Effector memory CD8-positive, alpha-beta T cell (primary cell): ENCODE data around the gene KLF11.
"Not testable (repeated sequence)": the region's sequence is repeated elsewhere in the genome, so short reads cannot be mapped to it uniquely, and the experiment has no call there.

Experiments used
- ATAC-seq: fragments of 150-1000 bp; cut with Tn5 transposase; replicated peaks from 2 replicates; pipeline ENCODE4 v1.10.0; 2021; ENCODE audit warnings: mild to moderate bottlenecking, moderate library complexity
- DNase-seq, 3 experiments: peaks; one replicate each; pipeline ENCODE4 v3.0.0; 2021
- H3K27ac Mint-ChIP-seq, 2 donors: one replicate each; pipeline ENCODE4 v1.8.0; 2022; ENCODE audit warnings: mild to moderate bottlenecking in 2 of 2, mixed read lengths in 2 of 2, moderate library complexity in 2 of 2
- H3K27me3 Mint-ChIP-seq, 2 donors: one replicate each; pipeline ENCODE4 v1.8.0; 2022; ENCODE audit warnings: mixed read lengths in 2 of 2
- H3K36me3 Mint-ChIP-seq: one replicate; pipeline ENCODE4 v1.8.0; 2022; ENCODE audit warnings: mild to moderate bottlenecking, moderate library complexity, mixed read lengths; ENCODE audit not compliant: insufficient read depth
- H3K4me1 Mint-ChIP-seq, 2 donors: one replicate each; pipeline ENCODE4 v1.8.0; 2022; ENCODE audit warnings: low read depth in 2 of 2, mixed read lengths in 2 of 2
- H3K4me3 Mint-ChIP-seq, 2 donors: one replicate each; pipeline ENCODE4 v1.8.0; 2022; ENCODE audit warnings: mild to moderate bottlenecking in 2 of 2, mixed read lengths in 2 of 2, moderate library complexity in 2 of 2
- H3K9me3 Mint-ChIP-seq, 2 donors: one replicate each; pipeline ENCODE4 v1.8.0; 2022; ENCODE audit warnings: mixed read lengths in 2 of 2

Gene KLF11

GRCh38 chr2:10012963-10013461, 30.3 kb upstream of the KLF11 start:
- Mint-ChIP-seq H3K4me3 (no peak overlapping the region), H3K36me3 (no peaks in the 10 kb centered on the region), H3K4me1 (no peaks in the 10 kb centered on the region), H3K27ac (no peak overlapping the region), H3K9me3 (no peaks in the 10 kb centered on the region), H3K27me3 (peaks cover 7 to 16% of the 10 kb centered on the region in 2 donors)
- no peak for ATAC-seq
- no peak for DNase-seq

- not testable (repeated sequence) for H3K9me3 Mint-ChIP-seq, H3K4me1 Mint-ChIP-seq, DNase-seq, H3K4me3 Mint-ChIP-seq, H3K27me3 Mint-ChIP-seq, ATAC-seq, H3K27ac Mint-ChIP-seq, H3K36me3 Mint-ChIP-seq
Measured at GRCh38 chr2:10013651-10014417, 29.5 kb upstream of the KLF11 start.

DNA sequence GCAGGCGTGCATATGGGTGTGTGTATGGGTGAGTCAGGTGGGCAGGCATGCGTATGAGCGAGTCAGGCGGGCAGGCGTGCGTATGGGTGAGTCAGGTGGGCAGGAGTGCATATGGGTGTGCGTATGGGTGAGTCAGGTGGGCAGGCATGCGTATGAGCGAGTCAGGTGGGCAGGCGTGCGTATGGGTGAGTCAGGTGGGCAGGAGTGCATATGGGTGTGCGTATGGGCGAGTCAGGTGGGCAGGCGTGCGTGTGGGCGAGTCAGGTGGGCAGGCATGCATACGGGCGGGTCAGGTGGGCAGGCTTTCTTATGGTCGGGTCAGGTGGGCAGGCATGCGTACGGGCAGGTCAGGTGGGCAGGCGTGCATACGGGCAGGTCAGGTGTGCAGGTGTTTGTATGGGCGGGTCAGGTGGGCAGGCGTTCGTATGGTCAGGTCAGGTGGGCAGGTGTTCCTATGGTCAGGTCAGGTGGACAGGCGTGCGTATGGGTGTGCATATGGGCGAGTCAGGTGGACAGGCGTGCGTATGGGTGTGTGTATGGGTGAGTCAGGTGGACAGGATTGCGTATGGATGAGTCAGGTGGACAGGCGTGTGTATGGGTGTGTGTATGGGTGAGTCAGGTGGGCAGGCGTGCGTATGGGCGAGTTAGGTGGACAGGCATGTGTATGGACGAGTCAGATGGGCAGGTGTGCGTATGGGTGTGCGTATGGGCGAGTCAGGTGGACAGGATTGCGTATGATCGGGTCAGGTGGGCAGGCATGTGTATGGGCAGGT, 28.7 kb upstream of the KLF11 start:
- no peak for DNase-seq
- no peak for ATAC-seq
- H3K9me3 Mint-ChIP-seq: no peaks in the 10 kb centered on the region
- H3K4me1 Mint-ChIP-seq: peaks cover 0 to 1% of the 10 kb centered on the region in 2 donors
- peaks cover 0 to 8% of the 10 kb centered on the region in 2 donors for H3K27me3 Mint-ChIP-seq
- no peak overlapping the region for H3K4me3 Mint-ChIP-seq
- no peak overlapping the region for H3K27ac Mint-ChIP-seq
- no peaks in the 10 kb centered on the region for H3K36me3 Mint-ChIP-seq

DNA sequence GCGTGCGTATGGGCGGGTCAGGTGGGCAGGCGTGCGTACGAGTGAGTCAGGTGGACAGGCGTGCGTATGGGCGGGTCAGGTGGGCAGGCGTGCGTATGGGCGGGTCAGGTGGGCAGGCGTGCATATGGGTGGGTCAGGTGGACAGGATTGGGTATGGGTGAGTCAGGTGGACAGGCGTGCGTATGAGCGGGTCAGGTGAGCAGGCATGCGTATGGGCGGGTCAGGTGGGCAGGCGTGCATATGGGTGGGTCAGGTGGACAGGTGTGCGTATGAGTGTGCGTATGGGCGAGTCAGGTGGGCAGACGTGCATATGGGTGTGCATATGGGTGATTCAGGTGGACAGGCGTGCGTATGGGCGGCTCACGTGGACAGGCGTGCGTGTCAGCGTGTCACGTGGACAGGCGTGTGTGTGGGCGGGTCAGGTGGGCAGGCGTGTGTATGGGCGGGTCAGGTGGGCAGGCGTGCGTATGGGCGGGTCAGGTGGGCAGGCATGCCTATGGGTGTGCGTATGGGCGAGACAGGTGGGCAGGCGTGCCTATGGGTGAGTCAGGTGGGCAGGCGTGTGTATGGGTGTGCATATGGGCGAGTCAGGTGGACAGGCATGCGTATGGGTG, 27.9 kb upstream of the KLF11 start:
- H3K27ac Mint-ChIP-seq, H3K9me3 Mint-ChIP-seq, ATAC-seq, H3K4me1 Mint-ChIP-seq, H3K4me3 Mint-ChIP-seq, DNase-seq, H3K36me3 Mint-ChIP-seq: not testable (repeated sequence)
- H3K27me3 Mint-ChIP-seq: peaks cover 0 to 11% of the 10 kb centered on the region in 2 donors

GRCh38 chr2:10016001-10016801, 27.1 kb upstream of the KLF11 start:
- ATAC-seq: no peak

DNA sequence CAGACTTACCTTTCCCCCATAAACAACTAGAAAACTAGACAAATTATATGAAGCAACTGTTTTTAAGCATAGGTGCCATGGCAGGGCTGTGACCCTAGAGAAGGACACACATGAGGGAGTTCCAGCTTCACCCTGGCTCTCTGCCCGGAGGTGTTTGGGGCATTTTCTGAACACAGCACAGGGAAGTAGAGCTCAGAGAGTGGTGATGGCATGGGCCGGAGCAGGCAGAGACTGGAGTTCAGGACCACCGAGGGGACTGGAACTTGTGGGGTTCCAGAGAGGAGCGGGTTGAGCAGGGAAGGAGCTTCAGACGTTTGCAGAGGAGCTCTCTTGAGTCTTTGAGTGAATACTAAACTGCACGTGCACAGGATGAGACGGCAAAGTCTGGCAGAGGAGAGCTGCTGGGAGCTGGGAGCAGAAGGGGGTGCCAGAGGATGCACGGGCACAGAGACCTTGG, 26.5 kb upstream of the KLF11 start:
- no peak for DNase-seq
- Mint-ChIP-seq H3K27me3 (peaks cover 0 to 11% of the 10 kb centered on the region in 2 donors), H3K9me3 (no peaks in the 10 kb centered on the region), H3K4me1 (peaks cover 0 to 1% of the 10 kb centered on the region in 2 donors), H3K36me3 (no peaks in the 10 kb centered on the region), H3K27ac (peak overlapping the region in 1 of 2 donors; percentile 29), H3K4me3 (no peak overlapping the region)
- ATAC-seq: no peak

More at GRCh38 chr2:10016001-10016801, 27.1 kb upstream of the KLF11 start:
- no peaks in the 10 kb centered on the region for H3K36me3 Mint-ChIP-seq
- peaks cover 0 to 11% of the 10 kb centered on the region in 2 donors for H3K27me3 Mint-ChIP-seq
- peak overlapping the region in 1 of 2 donors; percentile 29 for H3K27ac Mint-ChIP-seq
- DNase-seq: no peak
- peaks cover 0 to 1% of the 10 kb centered on the region in 2 donors for H3K4me1 Mint-ChIP-seq
- H3K9me3 Mint-ChIP-seq: no peaks in the 10 kb centered on the region
- H3K4me3 Mint-ChIP-seq: no peak overlapping the region

GRCh38 chr2:10017313-10017941, 25.9 kb upstream of the KLF11 start:
- DNase-seq (no peak), ATAC-seq (no peak)
- Mint-ChIP-seq H3K27ac (no peak overlapping the region), H3K9me3 (no peaks in the 10 kb centered on the region), H3K4me1 (peaks cover 0 to 1% of the 10 kb centered on the region in 2 donors), H3K27me3 (peaks cover 0 to 11% of the 10 kb centered on the region in 2 donors), H3K36me3 (no peaks in the 10 kb centered on the region), H3K4me3 (no peak overlapping the region)

- Mint-ChIP-seq H3K36me3 (no peaks in the 10 kb centered on the region), H3K4me3 (no peak overlapping the region), H3K9me3 (no peaks in the 10 kb centered on the region), H3K27me3 (peaks cover 0 to 11% of the 10 kb centered on the region in 2 donors), H3K4me1 (peaks cover 0 to 1% of the 10 kb centered on the region in 2 donors), H3K27ac (peak overlapping the region in 1 of 2 donors; percentile 36)
- DNase-seq (no peak), ATAC-seq (no peak)
Measured at GRCh38 chr2:10019174-10019573, 24.2 kb upstream of the KLF11 start.

GRCh38 chr2:10019602-10020400, 23.5 kb upstream of the KLF11 start:
- H3K4me3 Mint-ChIP-seq: no peak overlapping the region
- no peaks in the 10 kb centered on the region for H3K36me3 Mint-ChIP-seq
- DNase-seq (no peak), ATAC-seq (no peak)
- peak overlapping the region in 1 of 2 donors; percentile 36 for H3K27ac Mint-ChIP-seq
- H3K27me3 Mint-ChIP-seq: peaks cover 0 to 11% of the 10 kb centered on the region in 2 donors
- no peaks in the 10 kb centered on the region for H3K9me3 Mint-ChIP-seq
- peaks cover 0 to 1% of the 10 kb centered on the region in 2 donors for H3K4me1 Mint-ChIP-seq

- H3K27ac Mint-ChIP-seq: no peak overlapping the region
Measured at GRCh38 chr2:10022041-10022421, 21.3 kb upstream of the KLF11 start.

DNA sequence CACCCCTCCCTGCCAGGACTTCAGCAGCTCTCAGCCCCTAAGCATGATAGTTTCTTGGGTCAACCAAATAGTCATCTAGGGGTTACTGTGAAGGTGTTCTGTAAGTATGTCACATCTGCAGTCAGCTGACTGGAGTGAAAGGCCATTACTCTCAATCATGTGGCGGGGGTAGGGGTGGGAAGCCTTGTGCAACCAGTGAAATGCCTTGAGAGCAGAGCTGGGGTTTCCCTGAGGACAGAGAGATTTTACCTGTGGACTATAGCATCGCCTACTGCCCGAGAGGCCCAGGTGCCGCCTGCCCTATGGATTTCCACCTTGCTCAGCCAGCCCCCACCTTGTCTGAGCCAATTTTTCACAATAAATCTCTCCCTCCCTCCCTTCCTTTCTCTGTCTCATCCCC, 20.9 kb upstream of the KLF11 start:
- H3K27me3 Mint-ChIP-seq: peaks cover 0 to 11% of the 10 kb centered on the region in 2 donors
- peaks cover 0 to 4% of the 10 kb centered on the region in 2 donors for H3K4me1 Mint-ChIP-seq
- H3K27ac Mint-ChIP-seq: no peak overlapping the region

More at GRCh38 chr2:10022041-10022421, 21.3 kb upstream of the KLF11 start:
- ATAC-seq: no peak
- peaks cover 2% of the 10 kb centered on the region for H3K36me3 Mint-ChIP-seq
- DNase-seq: no peak
- peaks cover 0 to 11% of the 10 kb centered on the region in 2 donors for H3K27me3 Mint-ChIP-seq
- no peak overlapping the region for H3K4me3 Mint-ChIP-seq
- H3K4me1 Mint-ChIP-seq: peaks cover 0 to 1% of the 10 kb centered on the region in 2 donors
- no peaks in the 10 kb centered on the region for H3K9me3 Mint-ChIP-seq

More for the DNA sequence above, 20.9 kb upstream of the KLF11 start:
- Mint-ChIP-seq H3K9me3 (no peaks in the 10 kb centered on the region), H3K36me3 (peaks cover 2% of the 10 kb centered on the region), H3K4me3 (no peak overlapping the region)
- ATAC-seq: no peak
- no peak for DNase-seq
